Esophagus muscularis mucosa (tissue), 4 donors: Measurements from ENCODE around the gene ZNFX1. TPM values are rescaled to one million over a fixed set of nuclear protein-coding genes. Genes with fewer than 3 reads are reported as not detected.

ENCODE experiments used
- DNase-seq: peaks from one replicate; pipeline ENCODE4 v3.0.0-alpha.2; 2017; ENCODE audit errors: extremely low spot score
- H3K27ac ChIP-seq, 4 donors: fragments of 200-600 bp; sonication (generic); replicated peaks in 1 of 4; 1 replicate in 3 of 4; 2 replicates in 1 of 4; pipeline ENCODE4 v1.5.1; 2016 to 2019; ENCODE audit warnings: mild to moderate bottlenecking in 1 of 4
- H3K27me3 ChIP-seq, 4 donors: fragments of 200-600 bp; sonication (generic); one replicate each; pipeline versions ENCODE4 v1.5.1 to v1.6.0; 2016 to 2019
- H3K36me3 ChIP-seq, 4 donors: fragments of 200-600 bp; sonication (generic); one replicate each; pipeline ENCODE4 v1.5.1; 2016 to 2019
- H3K4me1 ChIP-seq, 4 donors: fragments of 200-600 bp; sonication (generic); one replicate each; pipeline ENCODE4 v1.5.1; 2016 to 2019
- H3K4me3 ChIP-seq, 4 donors: fragments of 200-600 bp; sonication (generic); 1 replicate in 2 of 4; 2 replicates in 2 of 4; pipeline ENCODE4 v1.5.1; 2016 to 2019; ENCODE audit warnings: mild to moderate bottlenecking in 4 of 4, moderate library complexity in 1 of 4
- H3K9me3 ChIP-seq, 4 donors: fragments of 200-600 bp; sonication (generic); 1 replicate in 3 of 4; 2 replicates in 1 of 4; pipeline ENCODE4 v1.5.1; 2016 to 2019
- CTCF ChIP-seq, 3 experiments: fragments of 200-600 bp in 2 of 3; fragments of 450-650 bp in 1 of 3; sonication (generic) in 2 of 3; IDR thresholded peaks; one replicate each; pipeline ENCODE4 v1.5.1; 2017 to 2019; ENCODE audit warnings: antibody characterized with exemption in 3 of 3, mild to moderate bottlenecking in 2 of 3, moderate library complexity in 1 of 3
- EP300 ChIP-seq: sonication (generic); formaldehyde crosslinking; IDR thresholded peaks from one replicate; pipeline ENCODE4 v1.6.1; 2017; ENCODE audit warnings: antibody characterized with exemption
- POLR2A ChIP-seq: fragments of 450-650 bp; IDR thresholded peaks from one replicate; pipeline ENCODE4 v1.6.1; 2017; ENCODE audit warnings: antibody characterized with exemption, moderate library complexity, mild to moderate bottlenecking, low read depth
- POLR2AphosphoS5 ChIP-seq, 2 donors: sonication (generic); formaldehyde crosslinking; IDR thresholded peaks; one replicate each; pipeline ENCODE4 v1.6.1; 2017; ENCODE audit warnings: antibody characterized with exemption in 2 of 2
- WGBS: methylation state at CpG from one replicate; pipeline ENCODE4 v1.1.5; 2018; 5-methylcytosine and 5-hydroxymethylcytosine counted together
- intact Hi-C: fragments of 100-400 bp; cut with DNase I; formaldehyde crosslinking; loops from one replicate; pipeline ENCODE4 v1.15.1; 2023
- total RNA-seq, 4 donors: library from RNA; depleted of rRNA; stranded (reverse); fragments of >200 nt; gene quantifications; one replicate each; pipeline versions ENCODE4 v1.1.0 to v1.2.1, GENCODE V29; 2016

ZNFX1 gene
- total RNA-seq, 4 donors from 2014 or later: 35.7 to 46.7 (median 41.3) TPM

- no peak for DNase-seq
- TF ChIP-seq EP300 (no peak), POLR2AphosphoS5 (IDR thresholded peaks at IDR 0.05) (no peak), POLR2A (no peak), CTCF (IDR thresholded peaks at IDR 0.05) (no peak)
- WGBS: 95% methylated on average over 10 of the region's 10 CpGs
Observed at GRCh38 chr20:49288784-49289696, 11.2 kb upstream of the ZNFX1 start.

GRCh38 chr20:49288250-49288751 lies 10.4 kb upstream of the ZNFX1 start:
- WGBS: 85% methylated on average over 2 of the region's 2 CpGs
- intact Hi-C loops: no loop called here
- no peak for DNase-seq
- peaks cover 5 to 42% (median 20%) of the 10 kb centered on the region in 4 donors for H3K9me3 ChIP-seq
- peaks cover 57 to 98% (median 94%) of the 10 kb centered on the region in 4 donors for H3K36me3 ChIP-seq
- no peaks in the 10 kb centered on the region for H3K27me3 ChIP-seq
- no peak overlapping the region for H3K4me3 ChIP-seq
- no peak for TF ChIP-seq CTCF (IDR thresholded peaks at IDR 0.05)
- TF ChIP-seq POLR2A: no peak
- peak in 1 of 2 donors; percentile 8 for TF ChIP-seq POLR2AphosphoS5 (IDR thresholded peaks at IDR 0.05)
- TF ChIP-seq EP300: no peak
- H3K27ac ChIP-seq: no peak overlapping the region
- peaks cover 4 to 28% (median 13%) of the 10 kb centered on the region in 4 donors for H3K4me1 ChIP-seq

More at GRCh38 chr20:49288784-49289696, 11.2 kb upstream of the ZNFX1 start:
- H3K27ac ChIP-seq: no peak overlapping the region
- H3K27me3 ChIP-seq: no peaks in the 10 kb centered on the region
- intact Hi-C loops: no loop called here
- H3K36me3 ChIP-seq: peaks cover 51 to 91% (median 86%) of the 10 kb centered on the region in 4 donors
- peaks cover 0 to 20% (median 7%) of the 10 kb centered on the region in 4 donors for H3K4me1 ChIP-seq
- H3K9me3 ChIP-seq: peaks cover 5 to 36% (median 20%) of the 10 kb centered on the region in 4 donors
- no peak overlapping the region for H3K4me3 ChIP-seq

- intact Hi-C loops: no loop called here
- DNase-seq: no peak
- TF ChIP-seq POLR2AphosphoS5 (IDR thresholded peaks at IDR 0.05) (no peak), CTCF (IDR thresholded peaks at IDR 0.05) (no peak), EP300 (no peak)
- H3K9me3 ChIP-seq: peaks cover 5 to 42% (median 20%) of the 10 kb centered on the region in 4 donors
- peaks cover 63 to 100% (median 95%) of the 10 kb centered on the region in 4 donors for H3K36me3 ChIP-seq
- H3K4me3 ChIP-seq: no peak overlapping the region
- no peaks in the 10 kb centered on the region for H3K27me3 ChIP-seq
- H3K4me1 ChIP-seq: peaks cover 10 to 34% (median 19%) of the 10 kb centered on the region in 4 donors
- H3K27ac ChIP-seq: no peak overlapping the region
Observed at GRCh38 chr20:49287555-49288249, 9.8 kb upstream of the ZNFX1 start.

- Histone ChIP-seq H3K36me3 (peaks cover 70 to 100% (median 99%) of the 10 kb centered on the region in 4 donors), H3K27ac (no peak overlapping the region), H3K27me3 (no peaks in the 10 kb centered on the region), H3K9me3 (peaks cover 5 to 42% (median 20%) of the 10 kb centered on the region in 4 donors), H3K4me1 (peaks cover 11 to 42% (median 27%) of the 10 kb centered on the region in 4 donors), H3K4me3 (no peak overlapping the region)
- DNase-seq: no peak
- intact Hi-C loops: no loop called here
- TF ChIP-seq POLR2A (no peak), CTCF (IDR thresholded peaks at IDR 0.05) (no peak), POLR2AphosphoS5 (IDR thresholded peaks at IDR 0.05) (no peak), EP300 (no peak)
- 94% methylated on average over 16 of the region's 16 CpGs for WGBS
Observed at GRCh38 chr20:49286689-49287551, 9.1 kb upstream of the ZNFX1 start.
